ENCODE data around the gene PICK1.

GRCh38 chr22:38012604-38013072, 44.6 kb upstream of the PICK1 start:
- TF ChIP-seq SIN3A (IDR thresholded peaks at IDR 0.05; ENCODE audit: borderline replicate concordance, insufficient read depth, low read length) (no peak), REST (IDR thresholded peaks at IDR 0.05; ENCODE audit: insufficient read depth in 1 of 2, low read depth in 2 of 2, low read length in 2 of 2) (no peak), TAF1 (IDR thresholded peaks at IDR 0.05; ENCODE audit: borderline replicate concordance, insufficient read depth, low read length) (no peak), POLR2AphosphoS5 (IDR thresholded peaks at IDR 0.05; ENCODE audit: low read depth, low read length) (no peak), FOXP2 (optimal IDR thresholded peaks at IDR 0.05; ENCODE audit: borderline replicate concordance, extremely low read depth, extremely low read length, insufficient read depth) (no peak)
